IMR-90 (cell line): ENCODE results near the gene FTO. TPM values are rescaled to one million over a fixed set of nuclear protein-coding genes. Genes with fewer than 3 reads are reported as not detected.

Experiments used
- ATAC-seq: fragments of 200-7000 bp; cut with Tn5 transposase; 2 replicates; pipeline ENCODE4 v1.9.1; 2020; ENCODE audit warnings: low read depth, mild to moderate bottlenecking, moderate library complexity
- BruUV-seq: library from RNA; stranded (reverse); fragments of 400-500 nt; replicated peaks from 2 replicates; lab custom pipeline; 2021; lab: Mats Ljungman, UMichigan
- CTCF ChIA-PET: fragments of 300-600 bp; formaldehyde crosslinking; extraction: SDS; loops from one replicate; lab custom pipeline; 2021; ENCODE audit warnings: antibody characterized with exemption; lab: Yijun Ruan, JAX
- POLR2A ChIA-PET: fragments of 300-600 bp; sonication (Branson Sonifier 250); formaldehyde crosslinking; loops from one replicate; lab custom pipeline; 2022; ENCODE audit warnings: antibody characterized with exemption; ENCODE audit not compliant: unreplicated experiment; lab: Charles Lee
- DNase-seq: peaks from one replicate; pipeline ENCODE4 v3.0.0; 2013
- H2AFZ ChIP-seq: replicated peaks from 2 replicates; pipeline ENCODE3; 2013; ENCODE audit warnings: low read length, mild to moderate bottlenecking; ENCODE audit not compliant: poor library complexity
- H2AK5ac ChIP-seq: 2 replicates; pipeline ENCODE4 v1.6.1; 2013; ENCODE audit warnings: low read depth, low read length, inconsistent platforms
- H2AK9ac ChIP-seq: replicated peaks from 2 replicates; pipeline ENCODE3; 2013; ENCODE audit warnings: mild to moderate bottlenecking, low read depth, low read length, moderate library complexity; ENCODE audit not compliant: poor library complexity
- H2BK120ac ChIP-seq: 2 replicates; pipeline ENCODE4 v1.6.1; 2013; ENCODE audit warnings: low read depth, low read length, inconsistent platforms
- H2BK15ac ChIP-seq: 3 replicates; pipeline ENCODE4 v1.6.1; 2013; ENCODE audit warnings: low read depth, low read length, inconsistent platforms
- H2BK20ac ChIP-seq: 2 replicates; pipeline ENCODE4 v1.6.1; 2013; ENCODE audit warnings: low read depth, mild to moderate bottlenecking, inconsistent platforms, low read length, moderate library complexity
- H2BK5ac ChIP-seq: 2 replicates; pipeline ENCODE4 v1.6.1; 2013; ENCODE audit warnings: mild to moderate bottlenecking, low read depth, low read length, inconsistent platforms; ENCODE audit not compliant: poor library complexity, severe bottlenecking
- H3K14ac ChIP-seq: replicated peaks from 2 replicates; pipeline ENCODE4 v1.6.1; 2013; ENCODE audit warnings: low read depth, low read length, inconsistent platforms
- H3K18ac ChIP-seq: 2 replicates; pipeline ENCODE4 v1.6.1; 2013; ENCODE audit warnings: low read depth, low read length, control low read depth
- H3K23ac ChIP-seq: 2 replicates; pipeline ENCODE4 v1.6.1; 2013; ENCODE audit warnings: low read depth, low read length, inconsistent platforms
- H3K27ac ChIP-seq: 2 replicates; pipeline ENCODE4 v1.5.1; 2013; ENCODE audit warnings: mild to moderate bottlenecking, control low read depth, low read length; ENCODE audit not compliant: insufficient read depth
- H3K27me3 ChIP-seq: 2 replicates; pipeline ENCODE4 v1.6.1; 2013; ENCODE audit warnings: low read length; ENCODE audit not compliant: control insufficient read depth, insufficient read depth
- H3K36me3 ChIP-seq: 2 replicates; pipeline ENCODE4 v1.6.1; 2013; ENCODE audit warnings: low read length, mixed read lengths; ENCODE audit not compliant: control insufficient read depth, insufficient read depth
- H3K4ac ChIP-seq: 2 replicates; pipeline ENCODE4 v1.6.1; 2013; ENCODE audit warnings: low read depth, low read length, inconsistent platforms
- H3K4me1 ChIP-seq: 2 replicates; pipeline ENCODE4 v1.6.1; 2013; ENCODE audit warnings: low read length, mixed read lengths; ENCODE audit not compliant: control insufficient read depth, insufficient read depth
- H3K4me2 ChIP-seq: 2 replicates; pipeline ENCODE4 v1.6.1; 2013; ENCODE audit warnings: low read depth, mild to moderate bottlenecking, control low read depth, low read length, moderate library complexity
- H3K4me3 ChIP-seq: 2 replicates; pipeline ENCODE4 v1.5.1; 2013; ENCODE audit warnings: low read depth, mild to moderate bottlenecking, control low read depth, low read length, moderate library complexity; ENCODE audit not compliant: insufficient read depth
- H3K56ac ChIP-seq: 2 replicates; pipeline ENCODE4 v1.6.1; 2013; ENCODE audit warnings: low read length, inconsistent platforms; ENCODE audit not compliant: insufficient read depth; ENCODE audit errors: extremely low read depth
- H3K79me1 ChIP-seq, 2 experiments: 2 replicates each; pipeline ENCODE4 v1.6.1; 2013; ENCODE audit warnings: low read length in 2 of 2, inconsistent platforms in 1 of 2, low read depth in 1 of 2
- H3K9ac ChIP-seq: 2 replicates; pipeline ENCODE4 v1.6.1; 2013; ENCODE audit warnings: low read depth, low read length, control low read depth
- H3K9me1 ChIP-seq: 2 replicates; pipeline ENCODE4 v1.6.1; 2013; ENCODE audit warnings: low read length, inconsistent platforms; ENCODE audit not compliant: insufficient read depth
- H3K9me3 ChIP-seq: 2 replicates; pipeline ENCODE4 v1.6.1; 2013; ENCODE audit warnings: low read length; ENCODE audit not compliant: control insufficient read depth, insufficient read depth
- H4K20me1 ChIP-seq: 2 replicates; pipeline ENCODE4 v1.6.1; 2013; ENCODE audit warnings: low read length, inconsistent platforms; ENCODE audit not compliant: insufficient read depth
- H4K5ac ChIP-seq: 2 replicates; pipeline ENCODE4 v1.6.1; 2013; ENCODE audit warnings: mild to moderate bottlenecking, low read depth, low read length, control low read depth
- H4K8ac ChIP-seq, 2 experiments: 2 replicates each; pipeline ENCODE4 v1.6.1; 2013; ENCODE audit warnings: low read depth in 2 of 2, low read length in 2 of 2, control low read depth in 1 of 2, inconsistent platforms in 1 of 2
- H4K91ac ChIP-seq: 2 replicates; pipeline ENCODE4 v1.6.1; 2013; ENCODE audit warnings: low read depth, low read length, inconsistent platforms; ENCODE audit not compliant: insufficient read depth
- BHLHE40 ChIP-seq: fragments of 150-350 bp; IDR thresholded peaks from 2 replicates; pipeline ENCODE4 v1.6.1; 2016; ENCODE audit warnings: mild to moderate bottlenecking, low read depth, low read length
- CEBPB ChIP-seq: IDR thresholded peaks from 2 replicates; pipeline ENCODE4 v1.6.1; 2012; ENCODE audit warnings: low read depth, low read length, improper control_type of control experiment
- CHD1 ChIP-seq: IDR thresholded peaks from 2 replicates; pipeline ENCODE4 v1.6.1; 2012; ENCODE audit warnings: low read depth, low read length, improper control_type of control experiment
- ELK1 ChIP-seq: fragments of 150-350 bp; IDR thresholded peaks from 2 replicates; pipeline ENCODE4 v1.6.1; 2016; ENCODE audit warnings: low read depth, mild to moderate bottlenecking, low read length, moderate library complexity, borderline replicate concordance
- FOS ChIP-seq: fragments of 150-350 bp; IDR thresholded peaks from 2 replicates; pipeline ENCODE4 v1.6.1; 2016; ENCODE audit warnings: low read depth, low read length
- MAFK ChIP-seq: IDR thresholded peaks from 2 replicates; pipeline ENCODE4 v1.6.1; 2012; ENCODE audit warnings: low read depth, low read length, improper control_type of control experiment
- MAZ ChIP-seq: IDR thresholded peaks from 2 replicates; pipeline ENCODE4 v1.6.1; 2012; ENCODE audit warnings: low read depth, mild to moderate bottlenecking, low read length, improper control_type of control experiment, moderate library complexity, borderline replicate concordance
- MXI1 ChIP-seq: IDR thresholded peaks from 2 replicates; pipeline ENCODE4 v1.6.1; 2012; ENCODE audit warnings: low read depth, mild to moderate bottlenecking, low read length, moderate library complexity, borderline replicate concordance
- NFE2L2 ChIP-seq: fragments of 150-350 bp; IDR thresholded peaks from 2 replicates; pipeline ENCODE4 v1.6.1; 2016; ENCODE audit warnings: low read depth, mild to moderate bottlenecking, low read length
- POLR2A ChIP-seq: IDR thresholded peaks from 2 replicates; pipeline ENCODE4 v1.6.1; 2012; ENCODE audit warnings: mild to moderate bottlenecking, low read depth, low read length
- RAD21 ChIP-seq: IDR thresholded peaks from 2 replicates; pipeline ENCODE4 v1.6.1; 2012; ENCODE audit warnings: low read length, improper control_type of control experiment
- RCOR1 ChIP-seq: IDR thresholded peaks from 2 replicates; pipeline ENCODE4 v1.6.1; 2012; ENCODE audit warnings: mild to moderate bottlenecking, low read length, improper control_type of control experiment; ENCODE audit not compliant: insufficient replicate concordance
- RFX5 ChIP-seq: IDR thresholded peaks from 2 replicates; pipeline ENCODE4 v1.8.0; 2012; ENCODE audit warnings: low read depth, mild to moderate bottlenecking, low read length, moderate library complexity
- SMC3 ChIP-seq: fragments of 150-350 bp; IDR thresholded peaks from 2 replicates; pipeline ENCODE4 v1.6.1; 2016; ENCODE audit warnings: low read depth, mild to moderate bottlenecking, antibody characterized with exemption, low read length, moderate library complexity
- USF2 ChIP-seq: fragments of 150-350 bp; IDR thresholded peaks from 2 replicates; pipeline ENCODE4 v1.6.1; 2017; ENCODE audit warnings: mild to moderate bottlenecking, antibody characterized with exemption, low read length, low read depth
- WGBS, 2 experiments: methylation state at CpG; one replicate each; pipeline versions ENCODE4 v1.1.5 to v1.1.7; 2013; ENCODE audit warnings: missing lambda C conversion rate in 2 of 2; ENCODE audit not compliant: insufficient read length in 1 of 2; ENCODE audit errors: extremely low coverage in 2 of 2; 5-methylcytosine and 5-hydroxymethylcytosine counted together
- dilution Hi-C: fragments of 300-500 bp; cut with HindIII; formaldehyde crosslinking; loops from one replicate; pipeline ENCODE4 v1.14.3; 2018; ENCODE audit warnings: low sequenced_read_pairs; ENCODE audit not compliant: unreplicated experiment
- in situ Hi-C: fragments of 300-500 bp; cut with MboI; formaldehyde crosslinking; loops from 3 replicates; pipeline ENCODE4 v1.14.3; 2019; ENCODE audit warnings: low sequenced_read_pairs, inconsistent platforms, mixed read lengths
- intact Hi-C: fragments of 100-400 bp; cut with micrococcal nuclease; formaldehyde crosslinking; loops from 2 replicates; pipeline ENCODE4 v1.10.0; 2022
- polyA plus RNA-seq, 3 experiments: library from polyadenylated mRNA; depleted of rRNA; stranded (reverse); fragments of >200 nt; gene quantifications; 2 replicates each; pipeline ENCODE4 v1.2.3, GENCODE V29; 2012; ENCODE audit warnings: low replicate concordance in 1 of 3
- total RNA-seq: library from RNA; depleted of rRNA; stranded (reverse); fragments of >200 nt; gene quantifications from 2 replicates; pipeline ENCODE4 v1.2.3, GENCODE V29; 2012

The FTO gene
- total and polyA plus RNA-seq, 2 of the 4 experiments (the other 2 are of a cell fraction), result 70.3 to 132 TPM

- POLR2A ChIA-PET, result no interaction called here
- Histone ChIP-seq H4K5ac (no peak overlapping the region), H2BK120ac (no peak overlapping the region), H3K4me2 (no peak overlapping the region), H3K9ac (no peak overlapping the region), H3K79me1 (no peaks in the 10 kb centered on the region), H3K27me3 (no peaks in the 10 kb centered on the region; the same call in 1 of the 2 replicates), H3K9me1 (no peaks in the 10 kb centered on the region), H3K4ac (no peak overlapping the region), H2BK15ac (no peak overlapping the region), H3K36me3 (no peaks in the 10 kb centered on the region), H3K27ac (no peak overlapping the region), H3K18ac (no peak overlapping the region), H3K56ac (no peak overlapping the region), H3K9me3 (no peaks in the 10 kb centered on the region), H2AK9ac (no peak overlapping the region), H2BK20ac (no peak overlapping the region), H3K14ac (no peak overlapping the region), H3K4me3 (no peak overlapping the region), H2AK5ac (no peak overlapping the region), H3K4me1 (no peaks in the 10 kb centered on the region), H4K8ac (no peak overlapping the region), H4K91ac (no peak overlapping the region), H4K20me1 (no peaks in the 10 kb centered on the region), H2BK5ac (no peak overlapping the region), H3K23ac (no peak overlapping the region), H2AFZ (no peak overlapping the region)
- CTCF ChIA-PET, result interaction anchor here (0.6 kb wide), 1 partner anchor 146 kb away, joined by 3 read pairs; no protein-coding TSS in a partner anchor
- 50% methylated on average over 11 of the region's 19 CpGs; no CpG with 5 or more reads in 1 of the 2 experiments for WGBS, 2 experiments
- BruUV-seq, result no TSS peak
- intact Hi-C loops, result no loop called here
- ATAC-seq (no peak), DNase-seq (no peak)
- dilution Hi-C loops, result no loop called here
- in situ Hi-C loops, result no loop called here
- TF ChIP-seq SMC3 (no peak), RCOR1 (no peak), MAZ (no peak), FOS (no peak), MAFK (no peak), BHLHE40 (no peak), RAD21 (no peak), CEBPB (no peak), MXI1 (no peak), USF2 (no peak), RFX5 (no peak), CHD1 (no peak), NFE2L2 (no peak), ELK1 (no peak), POLR2A (no peak)
Observed at GRCh38 chr16:54160939-54161897, 457.3 kb downstream of the FTO start.
